ENCODE measurements around the gene MICA.

- no peak for TF ChIP-seq CTCF (IDR thresholded peaks at IDR 0.05 in 4 of 5, conservative IDR thresholded peaks at IDR 0.05 in 1 of 5)
- no peak for TF ChIP-seq POLR2A (IDR thresholded peaks at IDR 0.05)
Measured at GRCh38 chr6:31386977-31387376, 16.4 kb upstream of the MICA start.

Measured in gastrocnemius medialis (tissue), 4 donors.